Measurements from ENCODE around the gene UBE2Q2.

- TF ChIP-seq CTCF (IDR thresholded peaks at IDR 0.05) (no peak), ZFX (IDR thresholded peaks at IDR 0.05; ENCODE audit: borderline replicate concordance) (no peak)
Observed at GRCh38 chr15:75887178-75887577, 43.9 kb downstream of the UBE2Q2 start.

Measured in 22Rv1 (cell line).